HG03175 (cell line): ENCODE results near the gene EFNA1.

Source experiments
- ATAC-seq: cut with Tn5 transposase; IDR thresholded peaks from one replicate; pipeline ENCODE4 v1.9.1; 2021; ENCODE audit warnings: mild to moderate bottlenecking, moderate library complexity; ENCODE audit not compliant: unreplicated experiment

Gene EFNA1

DNA sequence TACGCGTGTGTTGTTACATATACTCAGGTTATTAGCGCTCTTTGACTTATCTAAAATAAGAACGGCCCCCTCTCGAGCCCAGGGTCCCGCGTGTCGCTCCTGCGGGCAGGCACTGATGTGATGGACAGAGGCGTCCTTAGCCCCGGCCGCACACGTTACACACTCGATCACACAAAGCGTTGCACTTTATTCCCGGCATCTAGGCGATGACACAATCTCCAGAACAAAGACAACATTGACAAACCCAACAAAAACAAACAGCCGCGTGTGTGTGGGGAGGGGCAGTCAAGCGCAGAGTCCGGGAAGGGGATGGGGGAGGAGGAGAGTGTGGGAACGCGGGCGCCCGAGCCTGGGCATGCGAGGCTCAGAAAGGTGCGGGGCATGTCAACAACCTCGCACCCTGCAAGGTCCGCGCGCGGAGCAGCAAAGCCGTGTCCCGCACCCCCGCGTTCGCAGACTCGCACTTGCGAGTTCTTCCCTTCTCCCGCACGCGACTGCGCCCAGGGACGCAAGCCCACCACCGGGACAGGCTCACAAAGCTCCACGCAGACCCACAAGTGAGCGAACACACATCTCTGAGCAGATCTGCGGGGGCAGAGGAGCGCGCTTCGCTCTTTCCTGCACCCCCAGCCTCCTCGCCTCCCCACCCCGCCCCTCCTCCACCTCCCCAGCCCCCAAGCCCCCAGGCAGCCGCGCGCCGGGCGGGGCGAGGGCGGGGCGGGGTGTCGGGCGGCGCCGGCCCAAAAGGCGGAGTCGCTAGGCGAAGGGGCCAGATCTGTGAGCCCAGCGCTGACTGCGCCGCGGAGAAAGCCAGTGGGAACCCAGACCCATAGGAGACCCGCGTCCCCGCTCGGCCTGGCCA is at the start of gene EFNA1:
TSS of gene EFNA1 (plus strand) at position 772 of the 862 bp plus-strand sequence. CDS start 102 bp downstream, outside the sequence.
- no peak for ATAC-seq

DNA sequence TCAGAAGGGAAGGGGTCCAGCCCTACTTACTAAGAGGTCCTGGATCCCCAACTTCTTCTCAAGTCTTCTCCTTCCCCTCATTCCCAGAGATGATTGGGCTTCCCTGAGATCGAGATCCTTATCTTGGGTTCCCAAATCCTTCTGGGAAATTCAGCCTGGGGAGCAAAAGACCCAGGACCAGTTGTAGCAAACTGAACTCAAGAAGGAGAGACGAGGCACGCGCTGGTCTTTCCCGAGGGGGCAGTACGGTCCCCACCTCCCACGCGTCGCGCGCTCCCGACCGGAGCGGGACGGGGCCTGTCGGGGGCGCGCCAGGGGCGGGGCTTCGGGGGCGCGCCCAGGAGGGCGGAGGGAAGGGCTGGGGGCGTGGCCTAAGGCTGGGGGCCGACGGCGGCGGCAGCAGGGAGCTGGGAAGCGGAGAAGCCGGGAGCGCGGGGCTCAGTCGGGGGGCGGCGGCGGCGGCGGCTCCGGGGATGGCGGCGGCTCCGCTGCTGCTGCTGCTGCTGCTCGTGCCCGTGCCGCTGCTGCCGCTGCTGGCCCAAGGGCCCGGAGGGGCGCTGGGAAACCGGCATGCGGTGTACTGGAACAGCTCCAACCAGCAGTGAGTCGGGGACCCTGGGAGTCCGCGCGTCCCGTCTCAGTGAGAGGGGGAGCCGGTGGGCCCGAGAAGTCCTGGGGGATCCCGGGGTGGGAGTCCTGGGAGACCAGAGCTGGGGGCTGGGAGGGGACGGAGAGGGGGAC is 49.0 kb upstream of the EFNA1 start, which contains the start of gene EFNA3:
TSS of gene EFNA3 (plus strand) at position 369 of the 741 bp plus-strand sequence. CDS start at position 474, 105 bp downstream.
- no peak for ATAC-seq

DNA sequence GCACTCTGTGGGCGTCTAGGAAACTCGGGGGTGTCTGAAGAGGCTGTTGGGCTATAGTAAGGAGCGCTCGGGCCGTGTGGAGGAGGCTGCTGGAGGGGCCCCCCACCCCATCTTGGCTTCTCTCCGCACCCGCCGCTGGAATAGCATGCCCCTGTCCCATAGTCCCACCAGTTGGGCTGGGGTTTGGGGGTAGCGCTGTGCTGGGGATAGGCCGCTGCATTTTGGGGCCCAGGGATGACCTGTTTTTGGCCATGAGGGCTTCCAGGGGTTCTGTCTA is 48.5 kb upstream of the EFNA1 start:
- ATAC-seq, result no peak

GRCh38 chr1:155079487-155080311 is 48.0 kb upstream of the EFNA1 start:
- no peak for ATAC-seq

DNA sequence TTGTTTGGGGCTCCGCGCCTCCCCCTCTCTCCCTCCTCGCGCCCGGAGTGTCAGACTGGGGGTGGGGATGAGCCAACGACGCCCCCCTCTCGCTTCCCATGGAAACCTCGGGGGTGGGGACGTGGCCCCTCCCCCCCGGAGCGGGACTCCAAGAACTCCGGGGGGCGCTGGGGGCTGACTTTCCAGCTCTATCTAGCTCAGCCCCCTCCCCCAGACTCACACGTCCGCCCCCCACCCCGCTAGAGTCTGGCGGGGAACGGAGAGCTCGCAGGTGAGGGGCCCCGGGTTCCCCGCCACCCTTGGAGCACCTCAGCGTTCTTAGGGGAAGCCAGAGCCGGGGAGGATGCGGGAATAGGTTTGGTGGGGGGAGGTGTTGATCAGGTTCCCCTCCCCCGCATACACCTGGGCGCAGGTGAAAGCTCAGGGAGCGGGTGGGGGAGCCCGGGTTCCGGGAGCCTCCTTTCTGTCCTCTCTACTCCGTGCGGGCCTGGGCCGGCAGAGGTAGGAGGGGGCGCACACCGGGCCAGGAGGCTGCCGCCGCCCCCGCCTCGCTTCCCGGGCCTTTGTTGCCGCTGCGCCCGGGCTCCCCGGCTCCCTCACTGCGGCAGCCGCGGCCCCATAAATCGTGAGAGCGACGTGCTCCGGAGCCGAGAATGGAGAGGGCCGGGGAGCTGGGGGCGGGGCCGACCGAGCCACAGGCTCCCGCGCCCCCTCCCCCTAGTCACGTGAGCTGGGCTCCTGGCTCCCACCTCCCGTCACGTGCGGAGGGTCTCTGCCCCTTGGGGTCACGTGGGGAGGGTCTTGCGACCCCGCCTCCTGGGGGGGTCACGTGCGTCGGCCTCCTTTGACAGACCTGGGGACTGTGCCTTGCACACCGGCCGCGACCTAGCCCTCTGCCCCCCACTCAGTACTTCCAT is 47.1 kb upstream of the EFNA1 start:
- no peak for ATAC-seq

GRCh38 chr1:155081472-155082300 is 46.0 kb upstream of the EFNA1 start:
- no peak for ATAC-seq

DNA sequence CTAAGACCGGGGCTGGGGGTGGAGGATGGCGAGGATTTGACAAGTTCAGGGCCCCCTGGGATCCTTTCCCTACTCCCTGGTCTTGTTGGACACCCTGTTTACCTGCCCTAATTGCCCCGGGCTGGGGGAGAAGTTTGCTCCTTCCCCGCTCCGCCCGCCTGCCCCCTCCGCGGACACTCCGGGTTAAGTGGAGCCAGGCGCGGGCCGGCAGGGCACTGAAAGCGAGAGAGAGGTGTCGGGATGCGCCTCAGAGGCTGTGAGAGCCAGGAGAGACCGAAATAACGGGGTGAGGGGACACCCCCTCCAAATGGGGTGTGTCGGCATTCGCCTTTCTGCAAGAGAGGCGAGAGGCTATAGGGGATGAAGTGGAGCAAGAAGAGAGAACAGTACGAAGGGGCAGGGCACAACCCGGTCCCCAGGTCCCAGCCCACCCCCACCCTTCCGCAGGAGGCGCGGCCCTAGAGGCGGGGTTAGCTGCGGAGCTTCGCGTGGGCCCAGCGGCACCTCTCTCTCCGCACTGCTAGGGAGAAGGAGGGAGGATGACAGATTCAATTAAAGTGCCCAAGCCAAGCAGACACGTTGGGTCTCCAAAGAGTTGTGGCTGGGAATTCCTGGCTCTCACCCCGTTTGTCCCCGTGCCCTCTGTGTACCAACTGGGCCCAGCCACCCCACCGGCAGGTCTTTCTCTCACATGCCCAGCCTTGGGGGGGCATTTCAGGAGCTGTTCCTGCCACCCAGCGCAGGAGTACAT is 45.2 kb upstream of the EFNA1 start:
- no peak for ATAC-seq

- no peak for ATAC-seq
Observed at GRCh38 chr1:155083052-155083541, 44.6 kb upstream of the EFNA1 start.

DNA sequence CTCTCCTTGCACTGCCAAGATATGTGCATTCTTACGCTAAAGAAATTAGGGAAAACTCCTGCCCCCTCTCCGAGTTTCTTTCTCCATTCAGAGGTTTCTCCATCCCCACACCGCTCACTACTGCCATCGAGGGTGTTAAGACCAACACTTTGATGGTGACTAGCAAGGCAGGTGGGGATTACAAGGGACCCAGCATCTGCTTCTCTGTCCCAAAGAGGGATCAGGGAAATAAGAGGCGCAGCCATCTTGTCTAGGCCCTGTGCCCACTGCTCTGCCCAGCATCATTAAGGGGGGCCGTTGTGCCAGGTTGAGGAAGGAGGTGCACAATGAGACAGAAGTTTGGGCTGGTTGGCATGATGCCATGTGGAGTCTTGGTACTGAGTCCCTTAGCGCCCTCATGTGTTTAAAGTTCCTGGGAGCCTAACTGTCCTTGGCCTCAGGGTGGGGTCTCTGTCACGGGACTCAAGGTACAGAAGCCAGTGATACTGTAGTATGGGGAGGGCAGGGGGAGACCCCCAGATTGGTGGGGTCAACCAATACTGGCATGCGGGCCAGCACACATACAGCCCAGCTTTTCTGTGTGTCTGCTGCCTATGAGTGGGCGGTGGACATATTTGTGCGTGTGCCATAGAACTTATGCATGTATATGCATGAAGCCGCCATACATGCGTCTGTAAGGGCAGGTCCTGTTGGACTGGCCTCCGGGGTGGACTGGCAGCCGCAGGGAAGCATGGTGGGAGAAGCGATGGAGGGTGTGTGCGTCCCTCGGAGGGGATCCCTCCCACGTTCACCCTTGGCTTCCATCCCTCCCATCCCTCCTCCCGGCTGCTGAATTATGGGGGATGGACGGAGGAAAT is 43.6 kb upstream of the EFNA1 start:
- ATAC-seq, result no peak

DNA sequence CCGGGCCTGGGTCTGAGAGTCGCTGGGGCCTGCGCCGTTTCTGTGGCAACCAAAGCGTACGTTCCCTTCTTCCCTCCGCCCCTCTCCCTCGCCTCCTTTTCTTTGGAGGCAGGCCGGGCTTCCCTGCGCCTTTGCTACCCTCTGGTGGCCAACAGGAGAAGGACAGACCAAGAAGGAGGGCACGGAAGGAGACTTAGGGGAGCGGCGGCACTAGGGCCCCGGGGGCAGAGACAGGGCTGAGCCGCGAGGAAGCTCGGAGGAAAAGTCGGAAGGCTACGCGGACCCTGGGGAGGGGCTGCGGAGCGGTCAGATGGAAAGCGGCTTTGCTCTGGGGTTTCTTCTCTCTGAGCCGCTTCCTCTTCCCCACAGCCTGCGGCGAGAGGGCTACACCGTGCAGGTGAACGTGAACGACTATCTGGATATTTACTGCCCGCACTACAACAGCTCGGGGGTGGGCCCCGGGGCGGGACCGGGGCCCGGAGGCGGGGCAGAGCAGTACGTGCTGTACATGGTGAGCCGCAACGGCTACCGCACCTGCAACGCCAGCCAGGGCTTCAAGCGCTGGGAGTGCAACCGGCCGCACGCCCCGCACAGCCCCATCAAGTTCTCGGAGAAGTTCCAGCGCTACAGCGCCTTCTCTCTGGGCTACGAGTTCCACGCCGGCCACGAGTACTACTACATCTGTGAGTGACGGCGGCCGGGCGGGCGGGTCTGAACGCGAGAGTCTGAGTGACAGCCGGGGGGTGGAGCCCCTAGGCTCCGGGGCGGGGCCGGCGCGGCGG is 42.8 kb upstream of the EFNA1 start:
- ATAC-seq, result peak; percentile 75

DNA sequence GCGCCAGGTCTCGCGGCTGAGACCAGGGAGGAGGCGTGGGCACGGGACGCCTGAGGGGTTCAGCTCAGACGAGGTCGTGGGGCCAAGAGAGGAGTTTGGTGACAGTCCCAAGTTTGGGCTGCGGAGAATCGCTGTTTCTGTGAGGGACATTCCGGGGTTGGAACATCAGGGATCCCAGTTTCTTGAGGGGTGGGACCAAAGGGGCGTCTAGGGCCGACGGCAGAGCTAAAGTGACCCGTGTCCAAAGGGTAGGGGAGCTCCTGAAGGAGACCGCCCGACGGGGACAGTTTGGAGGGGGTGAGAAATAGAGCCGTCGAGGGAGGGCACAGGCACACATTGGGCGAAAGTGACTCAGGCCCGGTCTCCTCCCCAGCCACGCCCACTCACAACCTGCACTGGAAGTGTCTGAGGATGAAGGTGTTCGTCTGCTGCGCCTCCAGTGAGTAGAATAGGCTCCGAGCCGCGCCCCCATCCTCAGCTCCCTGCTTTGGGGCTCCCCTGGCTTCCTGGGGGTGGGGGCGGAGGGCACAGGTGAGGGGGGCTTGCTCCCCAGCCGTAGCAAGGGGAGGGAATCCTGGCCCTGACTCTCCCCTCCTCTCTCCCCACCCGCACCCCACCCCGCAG is 42.1 kb upstream of the EFNA1 start:
- ATAC-seq, result no peak

- no peak for ATAC-seq
Observed at GRCh38 chr1:155086128-155086741, 41.4 kb upstream of the EFNA1 start.

- no peak for ATAC-seq
Observed at GRCh38 chr1:155086856-155087535, 40.7 kb upstream of the EFNA1 start.

GRCh38 chr1:155091071-155092051 is 36.3 kb upstream of the EFNA1 start:
- ATAC-seq, result peak; percentile 46
